Brain microvascular endothelial cell (primary cell): ENCODE results near the gene HNRNPUL2.

Experiments
- DNase-seq: peaks from one replicate; pipeline ENCODE4 v3.0.0-alpha.2; 2020
- H3K27ac ChIP-seq: fragments of 250-450 bp; sonication (Bioruptor Pico); 2 replicates; pipeline ENCODE4 v1.5.1; 2020; ENCODE audit warnings: mild to moderate bottlenecking, moderate library complexity
- H3K27me3 ChIP-seq: fragments of 250-450 bp; sonication (Bioruptor Pico); replicated peaks from 2 replicates; pipeline ENCODE4 v1.5.1; 2020; ENCODE audit warnings: mild to moderate bottlenecking
- H3K36me3 ChIP-seq: fragments of 250-450 bp; sonication (Bioruptor Pico); replicated peaks from 2 replicates; pipeline ENCODE4 v1.5.1; 2020; ENCODE audit warnings: mild to moderate bottlenecking
- H3K4me3 ChIP-seq: 2 replicates; pipeline ENCODE4 v1.5.1; 2011; ENCODE audit warnings: low read depth, mild to moderate bottlenecking, control low read depth, low read length, moderate library complexity
- CTCF ChIP-seq: IDR thresholded peaks from 2 replicates; pipeline ENCODE4 v1.5.1; 2011; ENCODE audit warnings: low read depth, mild to moderate bottlenecking, moderate library complexity, low read length, control low read depth, inconsistent platforms; ENCODE audit errors: missing control alignments
- in situ Hi-C: cut with HindIII; loops from 2 replicates; pipeline ENCODE4 v1.10.0; 2017; ENCODE audit warnings: low sequenced_read_pairs, low pct_ligation_motif_present

HNRNPUL2 gene

GRCh38 chr11:62716816-62717215 is 10.4 kb downstream of the HNRNPUL2 start:
- in situ Hi-C loops = no loop called here
- Histone ChIP-seq H3K4me3 (no peak overlapping the region), H3K36me3 (peaks cover 77% of the 10 kb centered on the region), H3K27ac (no peak overlapping the region), H3K27me3 (no peaks in the 10 kb centered on the region)
- no peak for TF ChIP-seq CTCF
- DNase-seq = no peak

GRCh38 chr11:62716206-62716605 is 11.1 kb downstream of the HNRNPUL2 start:
- no peak overlapping the region for H3K27ac ChIP-seq
- no peaks in the 10 kb centered on the region for H3K27me3 ChIP-seq
- H3K36me3 ChIP-seq = peaks cover 76% of the 10 kb centered on the region
- in situ Hi-C loops = no loop called here
- no peak overlapping the region for H3K4me3 ChIP-seq
- no peak for DNase-seq
- no peak for TF ChIP-seq CTCF

- H3K27ac ChIP-seq = no peak overlapping the region
- DNase-seq = no peak
- H3K36me3 ChIP-seq = peaks cover 79% of the 10 kb centered on the region
- H3K4me3 ChIP-seq = no peak overlapping the region
- no peak for TF ChIP-seq CTCF
- H3K27me3 ChIP-seq = no peaks in the 10 kb centered on the region
- in situ Hi-C loops = no loop called here
Measured at GRCh38 chr11:62715150-62716130, 11.8 kb downstream of the HNRNPUL2 start.

- TF ChIP-seq CTCF = no peak
- in situ Hi-C loops = no loop called here
Measured at GRCh38 chr11:62713343-62713742, 13.9 kb downstream of the HNRNPUL2 start.

GRCh38 chr11:62712861-62713260 is 14.4 kb downstream of the HNRNPUL2 start:
- in situ Hi-C loops = no loop called here
- TF ChIP-seq CTCF = no peak
- no peak overlapping the region for H3K27ac ChIP-seq
- H3K27me3 ChIP-seq = no peaks in the 10 kb centered on the region
- no peak for DNase-seq
- no peak overlapping the region for H3K4me3 ChIP-seq
- H3K36me3 ChIP-seq = peaks cover 61% of the 10 kb centered on the region

More at GRCh38 chr11:62713343-62713742, 13.9 kb downstream of the HNRNPUL2 start:
- no peak for DNase-seq
- H3K27me3 ChIP-seq = no peaks in the 10 kb centered on the region
- no peak overlapping the region for H3K27ac ChIP-seq
- H3K4me3 ChIP-seq = no peak overlapping the region
- peaks cover 66% of the 10 kb centered on the region for H3K36me3 ChIP-seq
